Stimulated activated CD8-positive, alpha-beta memory T cell treated with anti-CD3 and anti-CD28 coated beads, Interleukin-7, amount 100 ng/mL, for 24 hours (primary cell): Measurements from ENCODE around the gene IST1.
"Not testable (repeated sequence)": the region's sequence is repeated elsewhere in the genome, so short reads cannot be mapped to it uniquely, and the experiment has no call there.

Experiments
- DNase-seq: peaks from one replicate; pipeline ENCODE4 v3.0.0-alpha.2; 2020; ENCODE audit warnings: low read depth

The IST1 gene

GRCh38 chr16:71882505-71883167, 12.7 kb upstream of the IST1 start:
- peak; percentile 40 for DNase-seq

DNA sequence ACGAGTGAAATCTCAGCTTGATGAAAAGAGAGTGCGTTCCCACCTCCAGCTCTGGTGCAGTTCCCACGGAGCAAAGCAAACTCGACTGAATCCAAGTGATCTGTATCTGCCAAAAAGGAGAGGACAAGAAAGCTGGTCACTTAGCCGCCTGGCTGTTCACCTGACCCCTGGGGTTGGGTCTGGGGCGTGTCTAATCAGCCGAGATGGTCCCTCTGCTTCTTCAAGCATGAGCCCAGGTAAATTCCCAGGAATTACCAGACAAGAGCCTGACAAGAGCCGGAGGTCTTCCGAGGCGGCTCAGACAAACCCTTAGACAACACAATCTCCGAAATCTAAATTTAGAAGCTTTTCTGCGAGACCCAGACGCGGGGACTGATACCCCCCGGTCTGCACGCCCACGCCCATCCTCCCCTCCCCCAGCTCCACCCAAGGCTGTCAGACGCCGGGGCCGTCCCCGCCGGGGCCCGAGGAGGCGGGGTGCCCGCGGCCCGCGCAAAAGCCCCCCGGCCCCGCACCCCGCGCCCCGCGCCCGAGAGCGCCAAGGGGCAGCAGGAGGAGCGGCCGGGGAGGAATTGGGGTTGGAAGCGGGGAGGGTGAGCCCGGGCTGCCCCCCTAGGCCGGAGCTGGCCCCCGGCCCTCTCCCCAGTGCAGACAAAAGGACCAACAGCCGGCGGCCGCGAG, 12.0 kb upstream of the IST1 start:
- peak; percentile 26 for DNase-seq

- peak; percentile 44 for DNase-seq
Observed at GRCh38 chr16:71883849-71884638, 11.3 kb upstream of the IST1 start, which contains the start of gene ZNF821. TSS of gene ZNF821 (minus strand) at chr16:71884182. CDS start at chr16:71879946, 4,236 bp downstream.

DNA sequence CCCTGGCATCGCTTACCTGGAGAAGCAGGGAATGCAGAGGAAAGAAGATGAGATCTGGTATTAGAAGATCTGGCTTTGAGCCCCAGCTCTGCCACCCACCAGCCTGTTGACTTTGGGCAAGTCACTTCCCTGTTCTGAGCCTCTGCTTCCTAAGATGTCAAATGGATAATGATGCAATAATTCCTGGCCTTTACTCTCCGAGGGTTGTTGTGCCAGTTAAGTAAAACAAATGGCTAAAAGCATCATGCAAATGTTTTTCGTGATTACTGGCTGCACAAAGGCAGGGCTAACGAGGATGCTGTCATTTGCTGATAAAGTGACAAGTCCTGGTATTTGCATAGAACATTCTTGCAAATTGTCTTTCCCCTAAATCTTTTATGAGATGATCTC, 10.1 kb upstream of the IST1 start:
- DNase-seq, result no peak

- DNase-seq, result no peak
Observed at GRCh38 chr16:71889147-71889546, 6.2 kb upstream of the IST1 start.

GRCh38 chr16:71893888-71894228, 1.5 kb upstream of the IST1 start:
- DNase-seq, result no peak

GRCh38 chr16:71894229-71894920, 956 bp upstream of the IST1 start:
- DNase-seq, result no peak

DNA sequence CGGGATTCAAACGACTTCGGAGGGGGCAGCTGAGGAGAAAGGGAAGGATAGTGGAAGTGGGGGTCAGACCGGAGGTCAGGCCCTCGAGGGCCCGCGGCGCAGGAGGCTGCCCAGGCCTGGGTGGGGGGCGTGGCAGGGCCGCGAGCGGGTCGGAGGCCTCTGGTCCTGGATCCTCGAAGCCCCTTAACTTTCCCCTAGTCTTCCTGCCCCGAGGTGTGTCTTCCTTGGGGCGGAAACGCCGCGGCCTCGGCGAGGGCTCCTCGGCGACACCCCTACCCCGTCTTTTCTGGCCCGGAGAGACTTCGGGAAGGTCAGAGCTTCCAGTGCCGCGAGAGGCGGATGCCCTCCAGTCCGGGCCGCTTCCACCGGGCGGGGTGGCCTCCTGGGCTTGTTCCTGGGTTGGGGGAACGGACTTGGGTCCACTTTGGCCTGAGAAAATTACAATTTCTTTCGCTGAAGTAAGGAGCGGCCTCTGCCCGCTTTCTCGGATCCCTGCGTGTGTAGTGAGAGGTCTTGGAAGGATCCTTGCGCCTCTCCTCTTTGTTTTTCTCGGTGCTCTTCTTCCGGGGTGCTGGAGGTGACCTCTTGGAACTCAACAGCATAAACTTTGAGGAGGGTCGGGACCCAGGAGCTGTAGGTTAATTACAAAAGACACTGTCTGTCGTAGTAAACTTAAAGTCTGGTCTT, 491 bp downstream of the IST1 start:
- no peak for DNase-seq

GRCh38 chr16:71896764-71897368, 1.5 kb downstream of the IST1 start:
- no peak for DNase-seq

GRCh38 chr16:71899171-71899570, 3.8 kb downstream of the IST1 start:
- DNase-seq, result no peak

GRCh38 chr16:71902656-71903365, 7.5 kb downstream of the IST1 start:
- DNase-seq, result no peak

DNA sequence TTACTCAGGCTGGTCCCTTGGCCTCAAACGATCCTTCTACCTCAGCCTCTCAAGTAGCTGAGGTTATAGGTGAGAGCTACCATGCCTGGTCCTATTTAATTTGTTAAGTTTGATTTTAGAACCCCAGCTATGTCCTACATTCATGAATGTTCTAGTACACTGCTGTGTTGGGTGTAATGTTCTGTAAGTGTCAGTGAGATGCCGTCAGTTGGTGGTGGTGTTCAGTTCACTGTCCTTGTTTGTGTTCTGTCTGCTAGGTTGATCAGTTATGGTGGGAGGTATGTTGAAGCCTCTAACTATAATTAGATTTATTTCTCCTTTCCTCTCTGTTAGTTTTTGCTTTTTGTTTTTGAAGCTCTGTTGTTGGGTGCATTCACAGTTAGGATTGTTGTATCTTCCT, 8.3 kb downstream of the IST1 start:
- DNase-seq, result no peak

DNA sequence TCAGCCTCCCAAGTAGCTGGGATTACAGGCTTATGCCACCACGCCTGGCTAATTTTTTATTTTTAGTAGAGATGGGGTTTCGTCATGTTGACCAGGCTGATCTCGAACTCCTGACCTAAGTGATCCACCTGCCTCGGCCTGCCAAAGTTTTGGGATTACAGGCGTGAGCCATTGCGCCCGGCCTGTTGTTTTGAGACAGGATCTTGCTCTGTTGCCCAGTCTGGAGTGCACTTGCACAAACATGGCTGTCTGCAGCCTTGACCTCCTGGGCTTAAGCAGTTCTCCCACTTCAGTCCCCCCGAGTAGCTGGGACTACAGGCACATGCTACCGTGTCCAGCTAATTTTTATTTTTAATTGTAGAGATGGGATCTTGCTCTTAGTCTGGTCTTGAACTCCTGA, 8.9 kb downstream of the IST1 start:
- no peak for DNase-seq

DNA sequence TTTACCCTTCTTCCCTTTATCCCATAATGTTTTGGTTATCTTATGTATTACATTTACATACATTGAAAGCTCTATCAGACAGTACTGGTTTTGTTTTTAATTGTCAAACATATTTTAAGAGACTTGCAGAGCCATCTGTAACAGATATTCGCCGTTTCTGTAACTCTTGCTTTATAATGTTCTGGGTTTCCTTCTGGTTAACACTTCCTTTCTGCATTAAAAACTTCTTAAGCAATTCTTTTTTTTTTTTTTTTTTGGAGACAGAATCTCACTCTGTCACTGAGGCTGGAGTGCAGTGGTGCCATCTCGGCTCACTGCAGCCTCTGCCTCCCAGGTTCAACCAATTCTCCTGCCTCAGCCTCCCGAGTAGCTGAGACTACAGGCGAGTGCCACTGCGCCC, 10.4 kb downstream of the IST1 start:
- not testable (repeated sequence) for DNase-seq

DNA sequence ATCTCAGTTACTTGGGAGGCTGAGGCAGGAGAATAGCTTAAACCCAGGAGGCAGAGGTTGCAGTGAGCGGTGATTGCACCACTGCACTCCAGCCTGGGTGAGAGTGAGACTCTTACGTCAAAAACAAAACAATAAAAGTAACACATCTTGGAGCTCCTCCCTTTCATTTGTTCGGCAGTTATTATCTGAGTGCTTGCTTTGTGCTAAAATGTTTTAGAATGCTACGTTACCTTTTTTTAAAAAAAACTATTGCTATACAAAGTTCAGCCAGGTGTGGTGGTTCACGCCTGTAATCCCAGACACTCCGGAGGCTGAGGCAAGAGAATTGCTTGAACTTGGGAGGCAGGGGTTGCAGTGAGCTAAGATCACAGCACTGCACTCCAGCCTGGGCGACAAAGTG, 15.8 kb downstream of the IST1 start:
- DNase-seq, result no peak

DNA sequence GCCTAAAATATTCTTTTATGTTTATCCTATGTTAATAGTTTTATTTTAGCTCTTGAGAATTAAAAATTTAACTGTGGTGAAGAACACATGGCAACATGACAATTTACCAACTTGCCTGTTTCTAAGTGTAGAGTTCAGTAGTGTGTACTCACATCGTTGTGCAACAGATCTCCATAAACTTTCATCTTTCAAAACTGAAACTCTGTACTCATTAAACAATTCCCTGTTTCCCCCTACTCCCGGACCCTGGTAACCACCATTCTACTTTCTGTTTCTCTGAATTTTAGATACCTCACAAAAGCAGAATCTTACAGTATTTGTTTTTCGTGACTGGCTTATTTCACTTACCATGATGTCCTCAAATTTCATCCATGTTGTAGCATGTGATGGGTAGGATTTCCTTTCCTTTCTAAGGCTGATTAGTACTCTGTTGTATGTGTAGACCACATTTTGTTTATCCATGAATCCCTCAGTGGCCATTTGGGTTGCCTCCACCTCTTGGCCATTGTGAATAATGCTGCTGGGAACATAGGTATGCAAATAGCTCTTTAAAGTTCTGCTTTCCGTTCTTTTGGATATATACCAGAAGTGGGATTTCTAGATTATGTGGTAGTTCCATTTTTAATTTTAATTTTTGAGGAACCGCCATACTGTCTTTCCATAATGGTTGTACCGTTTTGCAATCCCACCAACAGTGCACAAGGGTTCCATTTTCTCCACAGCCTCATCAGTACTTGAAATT, 17.4 kb downstream of the IST1 start:
- DNase-seq, result no peak

DNA sequence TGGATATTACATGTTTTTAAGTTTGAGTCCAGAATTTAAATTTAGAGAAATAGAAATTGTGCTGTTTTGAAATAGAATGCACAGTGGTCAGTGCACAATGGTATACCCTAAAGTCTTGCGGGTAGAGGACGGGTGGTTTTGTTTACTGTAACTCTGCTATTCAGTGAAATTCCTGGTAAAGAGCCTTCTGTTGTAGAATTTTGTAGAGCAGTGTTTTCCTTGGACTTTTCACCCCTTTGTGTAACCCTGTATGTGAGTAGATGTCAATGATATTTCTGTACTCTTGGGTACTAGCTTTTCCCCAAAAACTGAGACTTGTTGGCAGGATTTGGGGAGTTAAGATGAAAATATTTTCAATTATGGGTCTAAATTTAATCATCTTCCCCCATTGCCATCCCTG, 19.5 kb downstream of the IST1 start:
- DNase-seq, result no peak

GRCh38 chr16:71915350-71915749, 20.0 kb downstream of the IST1 start:
- no peak for DNase-seq

GRCh38 chr16:71916397-71916920, 21.1 kb downstream of the IST1 start:
- DNase-seq, result no peak

DNA sequence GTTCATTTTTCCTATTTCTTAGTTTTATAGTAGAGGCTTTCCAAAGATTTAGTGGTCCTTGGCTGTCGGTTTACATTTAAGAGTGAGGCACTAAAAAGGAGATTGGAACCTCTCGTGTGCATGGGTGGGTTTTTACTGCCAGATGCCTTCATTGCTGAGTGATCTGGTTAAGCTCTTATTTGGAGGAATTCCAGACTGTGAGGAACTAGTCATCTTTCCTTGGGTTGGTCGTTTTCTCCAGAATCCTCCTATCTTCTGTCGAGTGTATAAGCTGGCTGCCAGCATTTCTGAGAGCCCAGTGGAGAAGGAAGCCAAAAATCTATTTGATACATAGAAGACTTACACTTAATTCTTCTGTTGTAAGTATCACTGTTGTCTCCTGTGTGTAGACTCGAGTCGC, 22.6 kb downstream of the IST1 start:
- no peak for DNase-seq
